Uterus (tissue), 2 donors: ENCODE measurements around the gene NHLRC1.

ENCODE experiments used
- CTCF ChIP-seq, 4 experiments: fragments of 200-600 bp in 2 of 4; fragments of 450-650 bp in 2 of 4; sonication (generic) in 2 of 4; IDR thresholded peaks; one replicate each; pipeline ENCODE4 v1.5.1; 2016 to 2019; ENCODE audit warnings: antibody characterized with exemption in 4 of 4, mild to moderate bottlenecking in 2 of 4, moderate library complexity in 1 of 4
- POLR2A ChIP-seq, 2 donors: fragments of 450-650 bp; IDR thresholded peaks; one replicate each; pipeline ENCODE4 v1.6.1; 2016; ENCODE audit warnings: antibody characterized with exemption in 2 of 2, mild to moderate bottlenecking in 1 of 2, moderate library complexity in 1 of 2

- TF ChIP-seq CTCF (IDR thresholded peaks at IDR 0.05) = no peak
- no peak for TF ChIP-seq POLR2A (IDR thresholded peaks at IDR 0.05)
These were observed 43.6 kb downstream of the NHLRC1 start for GRCh38 chr6:18078866-18079265.
